ENCODE data around the gene BOC.

Gene BOC

GRCh38 chr3:113271189-113271588, 59.8 kb downstream of the BOC start:
- DNase-seq (ENCODE audit: low read depth in 2 of 2) = no peak

- DNase-seq (ENCODE audit: low read depth in 2 of 2) = no peak
These were observed 60.4 kb downstream of the BOC start for GRCh38 chr3:113271594-113272384.

GRCh38 chr3:113272385-113272779, 61.0 kb downstream of the BOC start:
- no peak for DNase-seq (ENCODE audit: low read depth in 2 of 2)

- DNase-seq (ENCODE audit: low read depth in 2 of 2) = no peak
These were observed 61.7 kb downstream of the BOC start for GRCh38 chr3:113273011-113273410.

GRCh38 chr3:113273604-113274378, 62.4 kb downstream of the BOC start:
- no peak for DNase-seq (ENCODE audit: low read depth in 2 of 2)

GRCh38 chr3:113274425-113275257, 63.3 kb downstream of the BOC start:
- DNase-seq (ENCODE audit: low read depth in 2 of 2) = no peak

- no peak for DNase-seq (ENCODE audit: low read depth in 2 of 2)
These were observed 63.9 kb downstream of the BOC start for GRCh38 chr3:113275258-113275556.

GRCh38 chr3:113275583-113275928, 64.2 kb downstream of the BOC start:
- DNase-seq (ENCODE audit: low read depth in 2 of 2) = no peak

GRCh38 chr3:113275929-113276750, 64.8 kb downstream of the BOC start:
- no peak for DNase-seq (ENCODE audit: low read depth in 2 of 2)

- no peak for DNase-seq (ENCODE audit: low read depth in 2 of 2)
These were observed 65.4 kb downstream of the BOC start for GRCh38 chr3:113276751-113277080.

- DNase-seq (ENCODE audit: low read depth in 2 of 2) = no peak
These were observed 66.1 kb downstream of the BOC start for GRCh38 chr3:113277414-113277813.

GRCh38 chr3:113277941-113278598, 66.7 kb downstream of the BOC start:
- no peak for DNase-seq (ENCODE audit: low read depth in 2 of 2)

GRCh38 chr3:113278599-113278955, 67.2 kb downstream of the BOC start:
- DNase-seq (ENCODE audit: low read depth in 2 of 2) = no peak

- DNase-seq (ENCODE audit: low read depth in 2 of 2) = no peak
These were observed 68.3 kb downstream of the BOC start for GRCh38 chr3:113279686-113280085.

- no peak for DNase-seq (ENCODE audit: low read depth in 2 of 2)
These were observed 71.9 kb downstream of the BOC start for GRCh38 chr3:113283306-113283705.

- no peak for DNase-seq (ENCODE audit: low read depth in 2 of 2)
These were observed 73.2 kb downstream of the BOC start for GRCh38 chr3:113284453-113285050.

- DNase-seq (ENCODE audit: low read depth in 2 of 2) = no peak
These were observed 73.9 kb downstream of the BOC start for GRCh38 chr3:113285226-113285625.

GRCh38 chr3:113285741-113286140, 74.4 kb downstream of the BOC start:
- DNase-seq (ENCODE audit: low read depth in 2 of 2) = no peak

- DNase-seq (ENCODE audit: low read depth in 2 of 2) = no peak
These were observed 75.2 kb downstream of the BOC start for GRCh38 chr3:113286524-113286923.

GRCh38 chr3:113287111-113287802, 75.9 kb downstream of the BOC start:
- DNase-seq (ENCODE audit: low read depth in 2 of 2) = no peak

Data from stimulated activated CD4-positive, alpha-beta T cell treated with anti-CD3 and anti-CD28 coated beads, Interleukin-1b, Interleukin-23, amount 100 ng/mL, for 1 hour (primary cell).